KOPT-K1 (cell line): ENCODE results near the gene FBXL16.
A peak's percentile ranks its signal among the peaks of the same experiment; 100 is the strongest.
"Not testable (repeated sequence)": the region's sequence is repeated elsewhere in the genome, so short reads cannot be mapped to it uniquely, and the experiment has no call there.

Source experiments
- H3K27ac ChIP-seq: fragments of 200-600 bp; sonication (generic); 2 replicates; pipeline ENCODE4 v1.5.1; 2016; ENCODE audit warnings: antibody characterized with exemption, mild to moderate bottlenecking, low read depth, low read length; ENCODE audit not compliant: poor library complexity, severe bottlenecking
- H3K36me3 ChIP-seq: fragments of 200-600 bp; sonication (generic); 2 replicates; pipeline ENCODE4 v1.5.1; 2017; ENCODE audit warnings: antibody characterized with exemption, mild to moderate bottlenecking, low read length, moderate library complexity; ENCODE audit not compliant: insufficient read depth
- H3K9me3 ChIP-seq: fragments of 200-600 bp; sonication (generic); 2 replicates; pipeline ENCODE4 v1.5.1; 2017; ENCODE audit warnings: antibody characterized with exemption, low read length, mild to moderate bottlenecking; ENCODE audit not compliant: insufficient read depth, poor library complexity, severe bottlenecking

The FBXL16 gene

GRCh38 chr16:720447-720989 lies 14.9 kb upstream of the FBXL16 start:
- peak overlapping the region; percentile 84 for H3K27ac ChIP-seq
- H3K36me3 ChIP-seq, result no peaks in the 10 kb centered on the region
- H3K9me3 ChIP-seq, result no peaks in the 10 kb centered on the region

GRCh38 chr16:719815-720446 lies 14.3 kb upstream of the FBXL16 start:
- H3K9me3 ChIP-seq, result no peaks in the 10 kb centered on the region
- no peaks in the 10 kb centered on the region for H3K36me3 ChIP-seq
- H3K27ac ChIP-seq, result peak overlapping the region; percentile 84

- Histone ChIP-seq H3K27ac (peak overlapping the region; percentile 84), H3K9me3 (no peaks in the 10 kb centered on the region), H3K36me3 (no peaks in the 10 kb centered on the region)
Observed at GRCh38 chr16:718922-719321, 13.3 kb upstream of the FBXL16 start.

DNA sequence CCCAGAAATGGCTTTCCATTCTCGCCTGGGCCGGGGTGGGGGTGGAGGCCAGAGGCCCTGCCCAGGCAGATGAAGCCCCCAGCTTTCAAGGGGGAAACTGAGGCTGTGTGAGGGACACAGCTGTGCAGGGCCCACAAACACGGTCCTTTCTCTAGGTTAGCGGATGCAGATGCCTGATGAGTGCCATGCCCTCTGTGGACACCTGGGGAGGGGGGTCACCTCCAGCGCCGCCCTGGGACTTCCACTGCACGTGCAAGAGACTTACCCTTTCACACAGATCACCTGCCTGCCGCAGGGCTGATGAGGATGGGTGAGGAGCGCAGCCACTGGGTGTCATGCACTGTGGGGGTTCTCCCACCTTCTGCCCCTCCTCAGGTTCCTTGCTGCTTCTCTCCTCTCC lies 12.8 kb upstream of the FBXL16 start:
- H3K27ac ChIP-seq, result no peak overlapping the region
- H3K36me3 ChIP-seq, result no peaks in the 10 kb centered on the region
- no peaks in the 10 kb centered on the region for H3K9me3 ChIP-seq

DNA sequence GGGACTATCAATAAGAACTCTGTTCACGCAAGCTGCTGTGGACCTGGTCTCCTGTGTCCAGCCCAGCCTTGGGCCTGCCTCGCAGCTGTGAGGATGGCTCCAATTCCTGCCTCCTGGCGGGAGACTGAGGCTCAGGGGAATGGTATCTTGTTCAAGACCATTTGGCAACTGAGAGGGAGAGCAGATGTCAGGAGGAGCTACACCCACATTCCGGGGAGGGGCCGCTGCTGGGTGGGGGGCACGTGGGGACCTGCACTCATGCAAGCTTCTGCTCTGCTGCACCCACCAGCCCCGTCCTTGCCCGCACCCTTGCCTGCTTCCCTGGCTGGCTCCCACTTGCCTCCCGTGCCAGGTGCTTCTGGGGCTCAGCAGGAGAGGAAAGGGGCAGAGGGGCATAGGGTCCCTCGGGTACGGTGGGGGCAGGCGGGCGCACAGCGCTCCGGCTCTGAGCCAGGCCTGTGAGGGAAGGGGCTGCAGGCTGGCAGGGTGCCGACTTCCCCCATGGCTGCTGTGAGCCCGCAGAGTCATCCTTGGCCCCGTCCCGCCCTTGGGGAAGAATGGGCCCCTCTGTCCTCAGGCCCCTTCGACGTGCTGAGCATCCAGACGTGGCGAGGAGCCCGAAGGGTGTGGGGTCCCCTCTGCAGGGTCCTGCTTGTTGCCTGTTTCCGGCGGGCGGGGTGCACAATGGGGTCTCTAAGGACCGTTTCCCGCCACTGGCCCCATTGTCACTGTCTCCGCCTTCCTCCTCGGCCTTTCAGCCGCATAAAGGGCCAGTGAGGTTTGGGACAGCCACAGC lies 12.0 kb upstream of the FBXL16 start:
- H3K9me3 ChIP-seq, result no peaks in the 10 kb centered on the region
- no peaks in the 10 kb centered on the region for H3K36me3 ChIP-seq
- no peak overlapping the region for H3K27ac ChIP-seq

DNA sequence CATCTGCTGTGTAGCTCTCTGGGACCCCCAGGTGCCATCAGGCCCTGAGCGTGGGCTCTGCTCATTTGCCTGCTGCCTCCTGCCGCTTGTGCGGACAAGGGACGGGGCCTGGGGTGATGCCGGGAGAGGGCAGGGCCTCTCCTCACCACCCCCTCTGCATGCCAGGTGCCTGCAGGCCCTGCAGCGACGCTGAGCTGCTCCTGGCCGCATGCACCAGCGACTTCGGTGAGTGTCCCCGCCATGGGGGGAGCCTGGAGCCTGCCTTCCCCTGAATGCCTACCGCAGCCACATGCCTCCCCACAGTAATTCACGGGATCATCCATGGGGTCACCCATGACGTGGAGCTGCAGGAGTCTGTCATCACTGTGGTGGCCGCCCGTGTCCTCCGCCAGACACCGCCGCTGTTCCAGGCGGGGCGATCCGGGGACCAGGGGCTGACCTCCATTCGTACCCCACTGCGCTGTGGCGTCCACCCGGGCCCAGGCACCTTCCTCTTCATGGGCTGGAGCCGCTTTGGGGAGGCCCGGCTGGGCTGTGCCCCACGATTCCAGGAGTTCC lies 11.2 kb upstream of the FBXL16 start:
- no peaks in the 10 kb centered on the region for H3K9me3 ChIP-seq
- no peak overlapping the region for H3K27ac ChIP-seq
- H3K36me3 ChIP-seq, result no peaks in the 10 kb centered on the region

DNA sequence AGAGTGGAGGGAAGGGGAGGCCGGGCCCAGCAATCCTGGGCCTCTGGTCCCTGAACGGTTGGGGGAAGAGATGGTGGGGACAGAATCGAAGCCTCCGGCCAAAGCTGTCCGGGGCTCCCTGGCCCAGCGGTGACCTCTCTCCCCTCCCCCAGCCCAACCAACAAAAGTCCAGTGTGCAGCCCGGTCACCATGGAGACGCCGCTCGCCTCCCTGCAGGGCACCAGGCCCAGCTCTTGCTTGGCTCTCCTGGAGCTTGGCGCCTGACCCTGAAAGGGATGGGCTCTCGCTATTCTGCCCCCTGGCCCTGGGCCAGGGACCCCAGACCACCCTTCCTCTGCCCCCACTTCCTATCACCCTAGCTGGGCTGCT lies 10.6 kb upstream of the FBXL16 start:
- H3K27ac ChIP-seq, result no peak overlapping the region
- no peaks in the 10 kb centered on the region for H3K9me3 ChIP-seq
- H3K36me3 ChIP-seq, result no peaks in the 10 kb centered on the region

DNA sequence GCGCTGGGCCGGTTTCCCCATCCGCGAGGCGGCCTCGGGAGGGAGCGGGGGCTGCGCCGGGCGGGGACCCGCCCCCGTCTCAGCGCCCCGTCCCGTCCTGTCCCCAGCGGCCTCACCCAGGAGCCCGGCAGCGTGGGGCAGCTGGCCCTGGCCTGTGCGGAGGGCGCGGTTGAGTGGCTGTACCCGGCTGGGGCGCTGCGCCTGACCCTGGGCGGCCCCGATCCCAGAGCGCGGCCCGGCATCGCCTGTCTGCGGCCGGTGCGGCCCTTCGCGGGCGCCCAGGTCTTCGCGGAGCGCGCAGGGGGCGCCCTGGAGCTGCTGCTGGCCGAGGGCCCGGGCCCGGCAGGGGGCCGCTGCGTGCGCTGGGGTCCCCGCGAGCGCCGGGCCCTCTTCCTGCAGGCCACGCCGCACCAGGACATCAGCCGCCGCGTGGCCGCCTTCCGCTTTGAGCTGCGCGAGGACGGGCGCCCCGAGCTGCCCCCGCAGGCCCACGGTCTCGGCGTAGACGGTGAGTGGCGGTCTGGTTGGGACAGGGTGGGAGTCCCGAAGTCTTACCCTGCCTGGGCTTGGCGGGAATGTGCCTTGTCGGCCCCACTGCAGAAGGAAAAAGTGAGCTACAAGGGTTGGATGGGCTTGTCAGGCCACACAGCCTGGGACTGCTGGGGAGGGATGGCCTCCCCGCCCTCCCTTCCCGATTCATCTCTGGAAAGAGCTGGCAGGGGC lies 10.0 kb upstream of the FBXL16 start:
- no peak overlapping the region for H3K27ac ChIP-seq
- no peaks in the 10 kb centered on the region for H3K36me3 ChIP-seq

GRCh38 chr16:714558-715476 lies 9.2 kb upstream of the FBXL16 start, which contains the start of gene METRN:
Gene METRN, plus strand, starts transcription at chr16:715118. Its CDS starts 172 bp downstream, at chr16:715290.
- Histone ChIP-seq H3K9me3 (no peaks in the 10 kb centered on the region), H3K27ac (no peak within 1 kb of the TSS), H3K36me3 (no peaks in the 10 kb centered on the region)

More for the DNA sequence above, 10.0 kb upstream of the FBXL16 start:
- H3K9me3 ChIP-seq, result no peaks in the 10 kb centered on the region

- no peaks in the 10 kb centered on the region for H3K36me3 ChIP-seq
- H3K9me3 ChIP-seq, result no peaks in the 10 kb centered on the region
- no peak overlapping the region for H3K27ac ChIP-seq
Observed at GRCh38 chr16:714079-714478, 8.5 kb upstream of the FBXL16 start.

- H3K27ac ChIP-seq, H3K9me3 ChIP-seq, H3K36me3 ChIP-seq: not testable (repeated sequence)
Observed at GRCh38 chr16:712740-713250, 7.2 kb upstream of the FBXL16 start.

DNA sequence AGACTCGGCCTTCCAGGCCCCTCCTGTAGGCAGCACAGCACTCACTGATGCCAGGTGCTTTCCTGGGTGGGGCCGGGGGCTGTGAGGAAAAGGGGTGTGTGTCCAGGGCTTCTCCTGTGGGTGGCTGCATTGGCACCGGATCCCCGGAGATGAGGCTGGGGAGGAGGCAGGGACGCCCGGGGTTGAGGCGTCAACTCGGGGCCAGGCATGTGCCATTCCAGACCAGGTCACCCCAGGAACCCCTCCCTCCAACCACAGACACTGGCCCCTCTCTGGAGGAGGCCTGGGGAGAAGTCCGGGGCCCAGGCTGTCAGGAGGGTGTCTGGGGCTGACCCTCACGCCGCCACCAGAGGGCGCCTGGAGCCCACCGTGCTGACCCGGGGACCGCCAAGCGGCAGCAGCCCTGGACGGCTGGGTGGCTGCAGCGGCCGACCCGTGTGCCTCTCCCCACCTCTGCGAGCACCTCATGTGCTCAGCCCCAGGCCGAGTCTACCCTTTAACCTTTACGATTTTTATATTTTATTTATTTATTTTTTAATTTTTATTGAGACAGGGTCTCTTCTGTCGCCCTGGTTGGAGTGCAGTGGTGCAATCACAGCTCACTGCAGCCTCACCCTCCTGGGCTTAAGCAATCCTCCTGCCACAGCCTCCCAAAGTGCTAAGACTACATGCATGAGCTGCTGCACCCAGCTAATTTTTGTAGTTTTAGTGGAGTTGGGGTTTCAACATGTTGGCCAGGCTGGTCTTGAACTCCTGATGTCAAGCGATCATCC lies 6.1 kb upstream of the FBXL16 start:
- no peaks in the 10 kb centered on the region for H3K9me3 ChIP-seq
- H3K36me3 ChIP-seq, result no peaks in the 10 kb centered on the region

DNA sequence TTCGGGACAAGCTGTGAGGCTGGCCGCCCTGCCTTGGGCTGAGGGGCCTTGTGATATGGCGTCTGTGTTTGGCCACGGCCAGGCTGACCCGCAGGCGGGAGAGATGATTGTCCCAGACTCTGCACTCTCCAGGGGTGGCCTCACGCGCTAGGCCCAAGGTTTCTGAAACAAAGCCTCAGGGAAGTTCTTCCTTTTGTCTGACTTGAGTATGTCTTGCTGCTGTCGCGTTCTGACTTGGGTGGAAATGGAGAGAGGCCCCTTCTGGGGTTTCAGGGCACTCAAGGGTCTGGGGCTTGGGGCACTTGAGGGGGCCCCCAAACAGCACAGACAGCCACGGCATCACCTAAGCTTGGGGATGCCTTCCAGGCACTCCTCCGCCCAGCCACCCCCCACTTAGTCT lies 5.5 kb upstream of the FBXL16 start:
- Histone ChIP-seq H3K9me3 (no peaks in the 10 kb centered on the region), H3K27ac (no peak overlapping the region), H3K36me3 (no peaks in the 10 kb centered on the region)

More for the DNA sequence above, 6.1 kb upstream of the FBXL16 start:
- no peak overlapping the region for H3K27ac ChIP-seq
